Endothelial cell of umbilical vein (primary cell): ENCODE measurements around the gene HPS4. TPM values are rescaled to one million over a fixed set of nuclear protein-coding genes. Genes with fewer than 3 reads are reported as not detected.

ENCODE experiments used
- BruUV-seq: library from RNA; stranded (reverse); fragments of 400-500 nt; replicated peaks from 2 replicates; lab custom pipeline; 2021; lab: Mats Ljungman, UMichigan
- CTCF ChIA-PET: fragments of 300-600, 350-600 bp; sonication (Branson Sonifier 250); formaldehyde crosslinking; loops from one replicate; lab custom pipeline; 2021; ENCODE audit warnings: antibody characterized with exemption, inconsistent platforms; lab: Charles Lee
- POLR2A ChIA-PET: fragments of 300-600, 350-600 bp; sonication (Branson Sonifier 250); formaldehyde crosslinking; loops from one replicate; lab custom pipeline; 2021; ENCODE audit warnings: antibody characterized with exemption, inconsistent platforms; lab: Charles Lee
- DNase-seq: peaks from one replicate; pipeline ENCODE4 v3.0.0-alpha.2; 2011; ENCODE audit warnings: low read depth, low spot score
- FAIRE-seq: peaks from 2 replicates; lab custom pipeline; 2011; peaks lifted over from hg19 to GRCh38; lab: Jason Lieb, UNC
- H2AFZ ChIP-seq: 2 replicates; pipeline ENCODE4 v1.6.0; 2012; ENCODE audit warnings: low read depth, low read length, control low read depth, inconsistent platforms
- H3K27ac ChIP-seq: 2 replicates; pipeline ENCODE4 v1.5.1; 2011; ENCODE audit warnings: low read depth, mild to moderate bottlenecking, control low read depth, low read length, moderate library complexity; ENCODE audit not compliant: insufficient read depth
- H3K27me3 ChIP-seq, 2 experiments: 2 replicates each; pipeline versions ENCODE4 v1.6.0 to v1.6.1; 2011; ENCODE audit warnings: low read length in 2 of 2, mixed read lengths in 1 of 2; ENCODE audit not compliant: control insufficient read depth in 2 of 2, insufficient read depth in 2 of 2
- H3K36me3 ChIP-seq, 2 experiments: 2 replicates in 1 of 2; 3 replicates in 1 of 2; pipeline ENCODE4 v1.5.1; 2011; ENCODE audit warnings: low read length in 2 of 2, mild to moderate bottlenecking in 1 of 2, moderate library complexity in 1 of 2; ENCODE audit not compliant: control insufficient read depth in 2 of 2, insufficient read depth in 2 of 2; ENCODE audit errors: extremely low read depth in 1 of 2
- H3K4me1 ChIP-seq: 3 replicates; pipeline ENCODE4 v1.5.1; 2011; ENCODE audit warnings: mild to moderate bottlenecking, low read length; ENCODE audit not compliant: control insufficient read depth, insufficient read depth; ENCODE audit errors: extremely low read depth
- H3K4me2 ChIP-seq: 2 replicates; pipeline ENCODE4 v1.6.1; 2011; ENCODE audit warnings: low read length, control low read depth, mixed read lengths; ENCODE audit not compliant: insufficient read depth
- H3K4me3 ChIP-seq, 3 experiments: fragments of 200-600 bp in 1 of 3; sonication (generic), shearing (Covaris generic) in 1 of 3; replicated peaks in 1 of 3; 2 replicates each; pipeline ENCODE4 v1.5.1; 2011 to 2016; ENCODE audit warnings: control low read depth in 3 of 3, low read length in 3 of 3, mild to moderate bottlenecking in 2 of 3, inconsistent platforms in 1 of 3, low read depth in 1 of 3, moderate library complexity in 1 of 3; ENCODE audit not compliant: insufficient read depth in 1 of 3
- H3K79me2 ChIP-seq: 2 replicates; pipeline ENCODE4 v1.6.0; 2012; ENCODE audit warnings: low read length, inconsistent platforms; ENCODE audit not compliant: control insufficient read depth, insufficient read depth
- H3K9ac ChIP-seq: replicated peaks from 2 replicates; pipeline ENCODE3; 2011; ENCODE audit warnings: low read length, control low read depth; ENCODE audit not compliant: insufficient read depth; ENCODE audit errors: extremely low read depth
- H3K9me1 ChIP-seq: replicated peaks from 3 replicates; pipeline ENCODE4 v1.6.0; 2011; ENCODE audit warnings: mild to moderate bottlenecking, low read length; ENCODE audit not compliant: control insufficient read depth, insufficient read depth; ENCODE audit errors: extremely low read depth
- H3K9me3 ChIP-seq: replicated peaks from 2 replicates; pipeline ENCODE4 v1.5.1; 2012; ENCODE audit warnings: low read length, inconsistent platforms; ENCODE audit not compliant: control insufficient read depth, insufficient read depth
- H4K20me1 ChIP-seq: replicated peaks from 2 replicates; pipeline ENCODE3; 2011; ENCODE audit warnings: mild to moderate bottlenecking, low read length; ENCODE audit not compliant: control insufficient read depth, insufficient read depth; ENCODE audit errors: extremely low read depth
- CTCF ChIP-seq, 2 donors: IDR thresholded peaks; 1 replicate in 1 of 2; 2 replicates in 1 of 2; pipeline ENCODE4 v1.5.1; 2011; ENCODE audit warnings: low read length in 2 of 2, mild to moderate bottlenecking in 2 of 2, moderate library complexity in 2 of 2, control low read depth in 1 of 2, inconsistent platforms in 1 of 2, low read depth in 1 of 2; ENCODE audit not compliant: insufficient read depth in 1 of 2; ENCODE audit errors: extremely low read depth in 1 of 2
- EZH2 ChIP-seq: IDR thresholded peaks from 2 replicates; pipeline ENCODE4 v1.6.1; 2012; ENCODE audit warnings: borderline replicate concordance, low read depth, mild to moderate bottlenecking, moderate library complexity, low read length, inconsistent platforms; ENCODE audit not compliant: severe bottlenecking
- FOS ChIP-seq: IDR thresholded peaks from 2 replicates; pipeline ENCODE4 v1.6.1; 2011; ENCODE audit warnings: mild to moderate bottlenecking, low read length, moderate library complexity, borderline replicate concordance; ENCODE audit not compliant: insufficient read depth
- GATA2 ChIP-seq: IDR thresholded peaks from 2 replicates; pipeline ENCODE4 v1.7.0; 2011; ENCODE audit warnings: low read depth, mild to moderate bottlenecking, moderate library complexity, mixed read lengths, low read length; ENCODE audit not compliant: insufficient read length, insufficient read depth
- JUN ChIP-seq: IDR thresholded peaks from 2 replicates; pipeline ENCODE4 v1.6.1; 2011; ENCODE audit warnings: borderline replicate concordance, low read depth; ENCODE audit not compliant: insufficient read length, insufficient read depth
- MAX ChIP-seq: IDR thresholded peaks from 2 replicates; pipeline ENCODE4 v1.6.1; 2011; ENCODE audit not compliant: insufficient read depth, insufficient read length
- MYC ChIP-seq: IDR thresholded peaks from one replicate; pipeline ENCODE4 v1.6.1; 2011; ENCODE audit warnings: mild to moderate bottlenecking, low read depth, low read length
- POLR2A ChIP-seq: IDR thresholded peaks from 2 replicates; pipeline ENCODE4 v1.6.1; 2012; ENCODE audit warnings: low read depth, mild to moderate bottlenecking, control low read depth, low read length
- POLR2AphosphoS5 ChIP-seq: IDR thresholded peaks from 2 replicates; pipeline ENCODE4 v1.6.1; 2012; ENCODE audit warnings: low read depth, mild to moderate bottlenecking, control low read depth, low read length, moderate library complexity; ENCODE audit not compliant: insufficient read depth
- dilution Hi-C: fragments of 300-500 bp; cut with MboI; formaldehyde crosslinking; loops from one replicate; pipeline ENCODE4 v1.15.0; 2019; ENCODE audit warnings: low sequenced_read_pairs; ENCODE audit not compliant: extremely low pct_ligation_motif_present
- intact Hi-C: fragments of 100-400 bp; cut with micrococcal nuclease; formaldehyde crosslinking; loops from one replicate; pipeline ENCODE4 v1.10.0; 2022
- polyA plus RNA-seq, 4 experiments: library from polyadenylated mRNA; depleted of rRNA in 3 of 4; stranded (reverse) in 3 of 4; unstranded in 1 of 4; fragments of >200 nt; gene quantifications; 2 replicates each; pipeline versions ENCODE4 v1.2.1 to v1.2.3, GENCODE V29; 2011 to 2012; ENCODE audit warnings: missing spikeins in 1 of 4
- total RNA-seq: library from RNA; stranded (reverse); gene quantifications from 2 replicates; pipeline ENCODE4 v1.2.3, GENCODE V29; 2021

Gene HPS4
- total and polyA plus RNA-seq, 2 donors (not counting 3 experiments of a cell fraction or from before 2014, with no cell fraction given), result 28.4 to 29.7 TPM

GRCh38 chr22:26486394-26486793 is 2.8 kb upstream of the HPS4 start:
- Histone ChIP-seq H3K4me2 (no peak overlapping the region), H3K4me1 (peaks cover 24% of the 10 kb centered on the region), H3K79me2 (peaks cover 36% of the 10 kb centered on the region), H4K20me1 (no peaks in the 10 kb centered on the region), H3K4me3 (no peak overlapping the region), H3K9ac (no peak overlapping the region), H2AFZ (no peak overlapping the region), H3K36me3 (peaks cover 10 to 16% of the 10 kb centered on the region in 2 experiments), H3K9me3 (no peaks in the 10 kb centered on the region), H3K27ac (no peak overlapping the region), H3K9me1 (no peaks in the 10 kb centered on the region), H3K27me3 (no peaks in the 10 kb centered on the region)
- CTCF ChIA-PET, result interaction anchor here (0.7 kb wide), 1 partner anchor 19 kb away, joined by 4 read pairs; no protein-coding TSS in a partner anchor
- POLR2A ChIA-PET, result no interaction called here
- FAIRE-seq (no peak), DNase-seq (no peak)
- intact Hi-C loops, result loop anchor here (5.0 kb wide), 1 partner anchor 1364 kb away; no protein-coding TSS in a partner anchor
- dilution Hi-C loops, result no loop called here
- TF ChIP-seq POLR2AphosphoS5 (no peak), POLR2A (no peak), EZH2 (no peak), FOS (no peak), JUN (no peak), GATA2 (no peak), CTCF (IDR thresholded peaks at IDR 0.05; ENCODE audit: extremely low read depth in 1 of 2, insufficient read depth in 1 of 2, low read depth in 1 of 2, low read length in 2 of 2) (no peak), MYC (no peak), MAX (no peak)
- BruUV-seq, result no TSS peak
